HG03045 (cell line): ENCODE results near the gene CNTNAP2.
"Not testable (repeated sequence)": the region's sequence is repeated elsewhere in the genome, so short reads cannot be mapped to it uniquely, and the experiment has no call there.

Experiments
- ATAC-seq: cut with Tn5 transposase; IDR thresholded peaks from one replicate; pipeline ENCODE4 v1.9.1; 2021; ENCODE audit warnings: mild to moderate bottlenecking, moderate library complexity; ENCODE audit not compliant: unreplicated experiment

The CNTNAP2 gene

GRCh38 chr7:147071536-147071935, 954.9 kb downstream of the CNTNAP2 start:
- no peak for ATAC-seq

- ATAC-seq: no peak
These were observed 961.7 kb downstream of the CNTNAP2 start for GRCh38 chr7:147078312-147078711.

DNA sequence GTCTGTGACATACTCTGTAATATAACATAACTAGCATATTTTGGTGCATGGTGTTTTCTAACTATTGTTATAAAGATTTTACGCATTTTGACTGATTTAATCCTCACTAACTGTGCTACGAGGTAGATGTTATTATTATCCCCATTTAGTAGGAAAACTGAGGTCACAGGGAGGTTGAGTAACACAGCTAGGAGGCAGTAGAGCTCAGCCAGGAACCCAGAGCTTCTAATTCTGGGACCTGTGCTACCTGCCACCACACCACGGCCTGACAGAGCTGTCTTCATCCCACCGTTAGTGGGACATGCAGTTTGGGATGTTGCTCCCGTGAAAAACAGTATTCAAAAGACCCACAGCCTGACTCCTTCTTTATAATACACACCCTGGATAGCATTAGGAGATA, 962.5 kb downstream of the CNTNAP2 start:
- ATAC-seq: no peak

DNA sequence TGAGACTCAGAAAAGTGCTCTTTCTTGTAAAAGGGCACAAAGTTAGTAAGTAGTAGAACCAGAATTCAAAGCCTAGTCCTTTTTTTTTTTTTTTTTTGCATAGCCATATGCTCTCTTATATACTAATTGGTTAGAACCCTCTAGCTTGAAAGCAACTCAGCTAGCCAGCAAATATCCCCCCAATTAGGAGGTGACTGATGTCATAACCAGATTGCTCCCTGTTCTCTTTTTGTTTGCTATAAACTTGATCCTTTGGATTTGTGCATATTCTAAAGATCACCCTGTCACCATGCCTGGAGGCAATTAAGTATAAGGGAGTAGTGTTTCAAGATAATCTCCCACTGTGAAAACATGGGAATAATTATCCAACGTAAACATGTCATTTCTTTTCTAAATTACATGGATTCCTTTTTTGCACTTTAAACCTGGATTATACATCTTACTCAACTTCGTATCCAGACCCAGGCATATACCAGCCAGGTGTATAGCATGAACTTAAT, 963.4 kb downstream of the CNTNAP2 start:
- no peak for ATAC-seq

- no peak for ATAC-seq
These were observed 964.5 kb downstream of the CNTNAP2 start for GRCh38 chr7:147081117-147081516.

- ATAC-seq: no peak
These were observed 972.5 kb downstream of the CNTNAP2 start for GRCh38 chr7:147089051-147089461.

GRCh38 chr7:147089608-147090007, 973.0 kb downstream of the CNTNAP2 start:
- no peak for ATAC-seq

DNA sequence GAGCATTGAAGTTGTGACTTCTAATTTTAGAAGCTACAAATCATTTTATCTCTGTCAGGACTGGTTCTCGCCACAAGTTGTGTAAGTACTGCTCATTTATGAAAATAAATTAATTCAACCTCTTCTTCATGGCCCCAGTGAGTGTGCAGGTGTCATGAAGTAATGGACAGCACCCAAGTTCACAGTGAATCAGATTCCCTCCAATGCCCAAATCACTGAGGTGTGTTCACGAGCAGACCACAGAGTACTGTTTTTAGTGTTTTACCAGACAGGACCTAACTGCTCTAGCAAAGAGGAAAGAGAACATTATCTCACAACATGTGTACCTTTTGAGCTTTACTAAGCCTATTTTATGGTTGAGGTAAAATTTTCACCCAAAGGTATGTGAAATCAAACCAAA, 980.0 kb downstream of the CNTNAP2 start:
- ATAC-seq: no peak

DNA sequence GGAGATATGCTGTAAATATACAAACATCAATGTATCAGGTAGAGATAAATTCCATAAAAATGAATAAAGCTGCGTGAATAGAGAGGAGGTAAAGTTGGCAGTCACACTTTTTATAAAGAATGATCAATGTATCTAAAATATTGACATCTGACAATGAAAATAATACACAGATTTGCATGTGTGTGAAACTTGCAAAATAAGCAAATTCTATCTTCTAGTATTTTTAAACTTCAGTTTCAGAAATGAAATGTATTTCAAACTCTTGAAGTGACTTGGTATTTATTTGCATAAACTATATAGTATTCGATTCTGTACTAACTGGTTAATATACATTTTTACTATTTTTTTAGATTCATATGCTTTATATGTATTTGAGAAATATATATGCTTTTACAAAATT, 986.6 kb downstream of the CNTNAP2 start:
- no peak for ATAC-seq

- no peak for ATAC-seq
These were observed 990.1 kb downstream of the CNTNAP2 start for GRCh38 chr7:147106746-147107145.

GRCh38 chr7:147114525-147114924, 997.9 kb downstream of the CNTNAP2 start:
- ATAC-seq: not testable (repeated sequence)

- no peak for ATAC-seq
These were observed 1019.8 kb downstream of the CNTNAP2 start for GRCh38 chr7:147136352-147136751.

GRCh38 chr7:147145194-147145593, 1028.6 kb downstream of the CNTNAP2 start:
- ATAC-seq: no peak

DNA sequence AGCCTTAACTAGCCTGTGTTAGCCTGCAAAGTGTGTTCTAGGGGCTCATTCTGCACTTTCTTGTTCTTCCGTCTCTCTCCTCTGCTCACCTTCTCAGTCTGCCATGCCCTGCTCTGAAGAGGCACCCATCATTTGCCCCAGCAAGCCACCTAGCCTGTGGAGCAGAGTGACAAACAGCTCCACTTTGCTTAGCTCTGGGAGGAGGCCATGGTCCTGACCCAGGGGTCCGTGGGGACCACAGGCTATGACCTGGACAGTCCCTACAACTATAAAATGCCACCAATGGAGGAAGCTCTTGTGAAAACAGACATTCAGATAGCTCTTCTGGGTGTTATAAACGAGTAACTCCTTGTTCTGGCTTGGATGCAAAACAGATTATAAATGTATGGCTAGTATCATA, 1029.6 kb downstream of the CNTNAP2 start:
- no peak for ATAC-seq

- no peak for ATAC-seq
These were observed 1035.1 kb downstream of the CNTNAP2 start for GRCh38 chr7:147151661-147152060.

- ATAC-seq: no peak
These were observed 1037.0 kb downstream of the CNTNAP2 start for GRCh38 chr7:147153571-147153970.

- ATAC-seq: no peak
These were observed 1044.8 kb downstream of the CNTNAP2 start for GRCh38 chr7:147161405-147161804.

DNA sequence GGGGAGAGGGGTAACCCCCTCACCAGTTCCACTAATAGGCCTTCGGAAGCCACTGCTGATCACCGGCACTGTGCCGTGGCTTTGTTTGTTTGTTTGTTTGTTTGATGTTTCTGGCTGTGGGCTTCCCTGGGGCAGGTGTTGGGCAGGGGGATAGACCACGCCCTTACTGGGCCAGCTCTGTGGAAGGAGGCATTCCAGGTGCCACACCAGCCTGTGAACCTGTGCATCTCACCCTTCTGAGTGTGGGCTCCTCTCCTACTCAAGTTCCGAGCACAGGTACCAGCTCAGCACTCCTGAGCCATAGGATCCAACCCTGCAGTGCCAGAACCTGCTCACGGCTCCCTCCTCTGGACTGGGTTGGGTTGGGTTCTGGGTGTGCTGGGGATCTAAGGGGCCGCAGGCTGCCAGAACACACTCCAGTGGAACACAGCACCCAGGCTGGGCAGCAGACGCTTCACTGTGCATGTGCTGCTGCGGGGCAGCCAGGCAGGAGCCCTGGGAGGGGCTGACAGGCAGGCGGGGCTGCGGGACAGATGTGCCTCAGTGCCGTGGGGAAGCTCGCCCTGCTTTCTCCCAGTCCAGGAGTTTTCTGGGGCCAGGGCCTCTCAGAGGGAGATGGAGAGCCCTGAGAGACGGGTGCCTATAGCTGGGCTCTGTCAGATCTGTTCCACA, 1053.9 kb downstream of the CNTNAP2 start:
- ATAC-seq: no peak

GRCh38 chr7:147171013-147171391, 1054.4 kb downstream of the CNTNAP2 start:
- no peak for ATAC-seq

DNA sequence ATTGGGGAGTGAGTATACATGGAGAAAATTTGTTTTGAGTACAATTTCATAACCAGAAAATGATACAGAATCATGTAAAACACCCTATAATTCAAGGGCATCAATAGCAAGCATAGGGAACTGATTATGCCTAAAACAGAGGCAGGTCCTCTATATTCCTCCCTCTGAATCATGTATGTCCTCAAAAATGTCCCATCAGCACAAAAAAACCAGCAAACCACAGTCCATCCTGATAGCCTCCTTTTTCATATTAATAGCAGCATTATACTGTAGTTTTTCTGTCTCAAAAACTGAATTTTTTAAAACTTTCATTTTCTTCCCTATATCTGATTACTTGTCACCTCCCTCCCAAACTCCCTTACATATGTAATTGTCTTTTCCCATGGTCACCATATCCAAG, 1057.3 kb downstream of the CNTNAP2 start:
- no peak for ATAC-seq

DNA sequence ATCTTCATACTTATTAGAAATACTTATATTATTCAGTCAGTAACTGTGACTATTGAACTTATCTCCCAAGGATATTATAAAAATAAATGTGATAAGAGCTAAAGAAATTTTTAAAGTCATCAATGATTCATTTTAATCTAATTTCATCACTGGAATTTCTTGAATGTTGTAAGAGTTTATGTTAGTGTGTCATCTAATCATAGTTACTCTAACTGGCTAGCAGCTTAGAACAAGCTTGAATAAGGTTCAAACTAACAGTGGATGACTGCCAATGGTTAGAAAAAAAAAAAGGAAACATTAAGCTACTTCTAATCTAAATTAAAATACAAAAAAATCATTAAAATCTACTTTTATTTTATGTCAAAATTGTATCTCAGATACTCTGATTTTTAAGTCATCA, 1066.3 kb downstream of the CNTNAP2 start:
- ATAC-seq: no peak

DNA sequence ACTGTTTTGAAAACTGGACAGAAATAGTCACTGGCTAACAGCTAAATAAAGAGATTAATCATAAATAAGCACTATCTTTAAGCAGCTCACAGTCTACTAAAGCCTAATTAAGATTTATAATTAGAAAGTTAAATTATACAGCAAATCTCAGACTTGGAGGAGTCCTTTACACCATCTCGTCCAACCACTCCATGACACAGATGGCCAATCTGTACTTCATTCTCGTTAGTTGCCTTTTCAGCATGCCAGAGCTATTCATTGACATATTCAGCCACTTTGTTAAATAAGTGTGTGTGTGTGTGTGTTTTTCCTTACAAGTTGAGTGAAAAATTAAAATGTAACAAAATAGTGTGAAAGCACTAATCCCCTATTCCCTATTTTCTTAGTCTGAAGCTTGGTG, 1066.7 kb downstream of the CNTNAP2 start:
- ATAC-seq: no peak

GRCh38 chr7:147188467-147188866, 1071.9 kb downstream of the CNTNAP2 start:
- no peak for ATAC-seq
